Islet precursor cell (in vitro differentiated cells): ENCODE measurements around the gene NUMB.
A peak's percentile ranks its signal among the peaks of the same experiment; 100 is the strongest.

ENCODE experiments used
- DNase-seq: peaks from one replicate; pipeline ENCODE4 v3.0.0-alpha.2; 2018

The NUMB gene

GRCh38 chr14:73283608-73284379 lies 174.6 kb downstream of the NUMB start:
- peak; percentile 57 for DNase-seq

- DNase-seq = no peak
Measured at GRCh38 chr14:73280903-73281302, 177.4 kb downstream of the NUMB start.

GRCh38 chr14:73277376-73277775 lies 181.0 kb downstream of the NUMB start:
- DNase-seq = no peak

- no peak for DNase-seq
Measured at GRCh38 chr14:73276836-73277235, 181.5 kb downstream of the NUMB start.

GRCh38 chr14:73273799-73274198 lies 184.5 kb downstream of the NUMB start:
- no peak for DNase-seq

GRCh38 chr14:73272393-73272792 lies 186.0 kb downstream of the NUMB start:
- DNase-seq = no peak

GRCh38 chr14:73269729-73270531 lies 188.4 kb downstream of the NUMB start:
- peak; percentile 77 for DNase-seq

- no peak for DNase-seq
Measured at GRCh38 chr14:73267474-73267873, 190.9 kb downstream of the NUMB start.

GRCh38 chr14:73266317-73266716 lies 192.0 kb downstream of the NUMB start:
- no peak for DNase-seq

GRCh38 chr14:73265721-73266046 lies 192.7 kb downstream of the NUMB start:
- DNase-seq = no peak

GRCh38 chr14:73264885-73265720 lies 193.2 kb downstream of the NUMB start:
- no peak for DNase-seq

GRCh38 chr14:73264080-73264884 lies 194.1 kb downstream of the NUMB start:
- no peak for DNase-seq

GRCh38 chr14:73263606-73264005 lies 194.7 kb downstream of the NUMB start:
- no peak for DNase-seq

GRCh38 chr14:73262427-73263183 lies 195.7 kb downstream of the NUMB start:
- DNase-seq = no peak

- DNase-seq = peak; percentile 54
Measured at GRCh38 chr14:73261520-73262426, 196.6 kb downstream of the NUMB start.

GRCh38 chr14:73261075-73261474 lies 197.3 kb downstream of the NUMB start:
- DNase-seq = no peak

GRCh38 chr14:73260574-73260973 lies 197.8 kb downstream of the NUMB start:
- DNase-seq = no peak

GRCh38 chr14:73259837-73260236 lies 198.5 kb downstream of the NUMB start:
- DNase-seq = peak; percentile 82

GRCh38 chr14:73258845-73259611 lies 199.3 kb downstream of the NUMB start:
- no peak for DNase-seq

GRCh38 chr14:73258076-73258475 lies 200.3 kb downstream of the NUMB start:
- no peak for DNase-seq
